Adipose tissue (tissue), 3 donors: Measurements from ENCODE around the gene NKTR. TPM values are rescaled to one million over a fixed set of nuclear protein-coding genes. Genes with fewer than 3 reads are reported as not detected.
"Not testable (repeated sequence)": the region's sequence is repeated elsewhere in the genome, so short reads cannot be mapped to it uniquely, and the experiment has no call there.

Experiments
- H3K27ac ChIP-seq: one replicate; pipeline ENCODE4 v1.5.1; 2013; ENCODE audit warnings: low read depth, low read length
- WGBS, 3 donors: extraction: QIAGEN DNeasy Blood & Tissue Kit; methylation state at CpG; one replicate each; pipeline ENCODE4 v1.1.7; 2013; 5-methylcytosine and 5-hydroxymethylcytosine counted together
- polyA plus RNA-seq, 3 donors: library from polyadenylated mRNA; stranded (reverse); fragments of 200-250 nt; gene quantifications; one replicate each; pipeline ENCODE4 v1.2.3, GENCODE V29; 2013
- donor health status: healthy with polysubstance abuse.
- donor health status: Bipolar disorder and iron deficiency.
- donor health status: healthy.

NKTR gene
- polyA plus RNA-seq, result 10 to 100 TPM; 15.3 to 27.9 (median 20.2) TPM

DNA sequence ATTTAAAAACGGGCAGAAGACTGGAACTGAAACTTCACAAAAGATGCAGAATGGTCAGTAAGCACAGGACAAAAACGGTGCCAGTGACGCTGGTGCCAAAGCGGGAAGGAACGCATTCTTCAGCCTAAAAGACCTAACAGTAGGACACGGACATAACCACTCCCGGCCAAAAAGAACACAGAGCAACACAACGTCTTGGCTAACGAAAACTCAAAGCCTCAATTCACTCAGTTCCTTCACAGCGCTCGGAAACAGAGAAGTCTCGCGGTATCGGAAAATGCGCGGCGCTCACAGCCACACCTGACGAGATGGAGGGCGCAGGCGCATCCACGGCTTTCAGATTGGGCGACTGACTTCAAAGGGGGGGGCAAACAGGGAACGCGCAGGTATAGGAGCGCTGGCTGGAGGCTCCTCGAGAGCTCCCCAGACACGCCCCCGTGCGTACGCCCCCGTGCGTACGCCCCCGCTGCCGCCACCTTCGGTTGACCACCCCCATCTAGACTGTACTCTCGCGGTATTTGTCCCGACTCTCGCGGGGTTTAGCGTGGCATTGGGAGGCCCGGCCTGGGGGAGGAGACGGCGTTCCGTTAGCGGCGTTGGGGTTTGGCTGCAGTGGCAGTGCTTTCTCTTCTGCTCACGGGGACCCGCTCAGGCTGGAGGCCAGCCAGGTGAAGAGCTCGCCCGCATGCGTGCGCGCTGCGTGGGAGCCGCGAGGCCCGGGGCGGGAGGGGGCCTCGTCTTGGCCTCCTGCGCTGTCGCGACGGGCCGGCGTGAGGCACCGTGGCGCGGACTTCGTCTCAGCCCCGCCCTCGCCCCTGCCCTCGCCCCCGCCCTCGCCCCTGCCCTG is at the start of gene NKTR:
Gene NKTR (plus strand): TSS at position 576 of the 847 bp plus-strand sequence. CDS start 321 bp downstream, outside the sequence.
- H3K27ac ChIP-seq, result peak within 1 kb of the TSS; percentile 84
- WGBS, 3 donors, result 0 to 1% (median 0%) methylated on average over 60 to 76 of the region's 76 CpGs

DNA sequence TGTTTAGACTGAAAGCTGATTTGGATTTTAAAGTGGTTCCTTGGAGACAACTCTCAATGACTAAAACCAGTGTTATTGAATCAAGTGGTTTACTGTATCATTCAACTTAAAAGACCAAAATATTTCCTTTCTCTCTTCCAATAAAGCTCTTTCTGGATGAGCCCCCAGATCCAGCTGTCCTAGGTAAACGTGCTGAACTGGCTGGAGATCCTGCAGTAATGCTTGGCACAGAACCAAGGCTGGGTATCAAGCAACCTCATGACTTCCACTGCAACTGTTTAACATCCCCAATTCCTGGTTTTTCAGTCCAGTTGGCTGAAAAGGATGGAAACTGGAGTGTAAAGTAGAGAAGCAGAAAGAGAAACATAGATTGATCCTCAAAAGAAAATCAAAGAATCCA is 47.7 kb upstream of the NKTR start:
- no peak overlapping the region for H3K27ac ChIP-seq
- 16 to 40% (median 39%) methylated on average over 1 of the region's 1 CpG for WGBS, 3 donors

DNA sequence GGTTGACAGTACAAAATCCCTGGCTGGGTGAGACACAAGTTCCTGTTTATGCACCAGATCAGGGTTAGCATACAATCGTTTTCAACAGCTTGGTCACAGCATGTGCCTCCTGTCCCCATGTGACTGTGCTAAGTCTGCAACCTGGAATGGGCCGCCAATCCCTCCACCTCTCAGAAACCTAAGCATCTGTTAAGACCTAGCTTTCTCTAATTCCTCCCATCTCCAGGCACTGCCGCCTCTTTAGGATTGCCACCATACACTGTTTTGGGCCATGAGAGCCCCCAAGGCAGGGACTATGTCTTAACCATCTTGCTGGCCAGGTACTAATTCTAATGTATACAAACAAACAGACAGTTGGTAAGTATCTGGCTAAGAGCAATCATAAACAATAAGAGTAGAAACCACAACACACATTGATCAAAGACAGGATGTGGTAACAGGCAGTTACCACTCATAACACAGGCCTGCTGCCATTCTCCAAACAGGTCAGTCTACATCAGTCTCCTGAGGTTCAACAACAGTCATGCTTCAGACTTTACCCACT is 44.3 kb upstream of the NKTR start:
- WGBS, 3 donors, result 70 to 73% (median 70%) methylated on average over 3 of the region's 3 CpGs
- no peak overlapping the region for H3K27ac ChIP-seq

DNA sequence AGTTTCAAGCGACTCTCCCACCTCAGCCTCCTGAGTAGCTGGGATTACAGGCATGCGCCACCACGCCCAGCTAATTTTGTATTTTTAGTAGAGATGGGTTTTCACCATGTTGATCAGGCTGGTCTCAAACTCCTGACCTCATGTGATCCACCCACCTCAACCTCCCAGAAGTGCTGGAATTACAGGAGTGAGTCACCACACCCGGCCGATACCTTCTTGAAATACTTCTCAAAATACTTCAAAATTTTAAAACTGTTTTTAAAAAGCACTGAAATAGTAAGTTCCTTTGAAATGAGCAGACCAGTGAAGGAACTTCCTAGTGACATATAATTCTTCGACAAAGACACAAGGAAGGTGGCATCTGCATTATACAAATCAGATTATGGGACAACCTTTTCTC is 43.7 kb upstream of the NKTR start:
- WGBS, 3 donors, result 95 to 97% (median 96%) methylated on average over 6 of the region's 6 CpGs
- H3K27ac ChIP-seq, result not testable (repeated sequence)

DNA sequence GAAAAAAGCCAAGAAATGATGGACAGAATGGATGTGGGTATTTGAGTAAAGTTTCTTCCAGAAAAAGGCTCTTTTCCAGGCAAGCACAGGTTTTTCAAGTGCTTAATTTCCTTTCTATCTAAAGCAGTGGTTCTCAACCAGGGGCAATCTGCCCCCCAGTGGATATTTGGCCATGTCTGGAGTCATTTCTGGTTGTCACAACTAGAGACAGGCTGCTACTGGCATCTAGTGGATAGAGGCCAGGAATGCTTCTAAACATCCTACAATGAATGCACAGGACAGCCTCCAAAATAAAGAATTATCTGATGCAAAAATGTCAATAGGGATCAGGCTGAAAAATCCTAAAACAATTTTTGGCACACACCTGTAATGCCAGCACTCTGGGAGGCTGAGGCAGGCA is 42.6 kb upstream of the NKTR start:
- H3K27ac ChIP-seq, result no peak overlapping the region

DNA sequence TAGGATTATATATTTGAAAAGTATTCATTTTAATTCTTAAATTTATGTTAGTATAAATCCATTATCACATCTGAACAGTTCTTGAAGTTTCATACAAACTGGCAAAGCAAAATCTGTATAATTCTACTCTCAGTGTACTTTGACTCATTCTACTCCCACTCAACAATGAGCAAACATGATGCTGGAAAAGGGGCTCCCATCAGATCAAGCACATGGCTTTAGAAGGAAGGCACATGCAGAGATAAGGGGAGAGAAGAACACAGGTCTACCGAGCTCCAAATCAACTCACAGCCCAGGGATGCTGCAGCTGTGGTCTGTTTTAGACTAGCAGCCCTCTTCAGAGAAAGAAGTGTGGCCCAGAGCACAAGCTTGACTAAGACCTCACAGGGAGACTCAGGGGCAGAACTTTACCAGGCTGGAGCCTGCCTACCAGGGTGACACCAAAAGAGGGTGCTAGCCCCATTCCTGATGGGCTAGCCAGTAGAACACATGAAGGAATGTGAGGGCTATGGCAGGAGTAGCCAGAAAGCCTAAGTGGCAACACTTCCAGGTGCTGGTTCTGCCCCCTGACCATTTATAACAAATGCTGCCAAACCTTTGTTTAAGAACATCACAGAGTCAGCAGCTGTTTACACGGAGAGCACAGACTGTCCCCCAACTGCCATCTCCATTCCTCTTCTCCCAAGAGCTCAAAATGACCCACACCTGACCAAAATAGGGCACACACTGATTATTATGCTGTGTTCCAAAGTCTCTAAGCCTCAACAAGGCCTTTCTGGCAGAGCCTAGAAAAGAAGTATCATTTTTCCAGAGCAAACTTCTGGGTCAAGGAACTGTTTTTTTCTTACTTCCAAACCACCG is 38.2 kb upstream of the NKTR start:
- WGBS, 3 donors, result 65 to 81% (median 73%) methylated on average over 3 of the region's 3 CpGs
- no peak overlapping the region for H3K27ac ChIP-seq

DNA sequence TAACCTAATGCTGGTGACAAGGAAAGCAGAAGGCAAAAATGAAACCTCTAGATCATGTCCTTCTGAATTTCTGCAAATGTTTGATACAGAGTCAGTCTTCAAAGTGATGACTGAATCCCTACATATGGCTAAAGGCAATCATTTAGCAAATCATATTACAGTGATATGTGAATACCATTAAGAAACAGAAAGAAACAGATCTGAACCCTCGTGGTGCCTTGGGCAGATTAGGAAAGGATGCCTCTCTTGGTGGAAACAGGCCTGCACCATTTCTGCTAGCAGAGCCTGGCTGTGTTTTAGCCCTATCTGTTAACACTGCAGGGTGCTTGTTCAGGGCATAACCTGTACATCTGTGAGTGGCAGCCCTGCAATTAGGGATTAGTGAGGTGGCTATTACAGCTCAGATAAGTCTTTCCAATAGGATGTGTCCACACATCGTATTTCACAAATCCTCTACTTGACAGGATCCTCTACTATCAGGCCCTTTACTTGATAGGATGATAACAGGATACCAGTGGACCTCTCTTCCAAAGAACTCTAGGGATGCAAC is 30.8 kb upstream of the NKTR start:
- WGBS, 3 donors, result 54 to 88% (median 74%) methylated on average over 2 of the region's 2 CpGs
- no peak overlapping the region for H3K27ac ChIP-seq

DNA sequence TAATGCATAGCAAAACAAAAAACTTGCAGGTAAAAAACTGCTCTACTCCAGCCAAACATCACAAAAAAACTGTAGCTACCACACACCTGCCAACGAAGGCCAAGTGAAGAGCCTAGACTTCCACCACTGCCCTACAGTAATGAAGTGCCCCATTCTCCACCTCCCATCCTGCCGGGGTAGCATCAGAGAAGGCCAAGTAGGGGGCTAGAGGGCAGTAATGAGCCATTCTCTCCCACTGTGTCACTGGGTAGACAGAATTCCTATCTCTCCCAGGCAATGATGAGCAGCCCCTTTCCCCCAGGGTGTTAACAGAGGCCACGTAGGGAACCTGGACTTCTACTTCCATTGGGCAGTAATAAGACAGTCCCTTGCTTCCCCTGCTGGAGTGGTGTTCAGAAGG is 28.2 kb upstream of the NKTR start:
- WGBS, 3 donors, result 49 to 67% (median 61%) methylated on average over 3 of the region's 3 CpGs
- no peak overlapping the region for H3K27ac ChIP-seq

DNA sequence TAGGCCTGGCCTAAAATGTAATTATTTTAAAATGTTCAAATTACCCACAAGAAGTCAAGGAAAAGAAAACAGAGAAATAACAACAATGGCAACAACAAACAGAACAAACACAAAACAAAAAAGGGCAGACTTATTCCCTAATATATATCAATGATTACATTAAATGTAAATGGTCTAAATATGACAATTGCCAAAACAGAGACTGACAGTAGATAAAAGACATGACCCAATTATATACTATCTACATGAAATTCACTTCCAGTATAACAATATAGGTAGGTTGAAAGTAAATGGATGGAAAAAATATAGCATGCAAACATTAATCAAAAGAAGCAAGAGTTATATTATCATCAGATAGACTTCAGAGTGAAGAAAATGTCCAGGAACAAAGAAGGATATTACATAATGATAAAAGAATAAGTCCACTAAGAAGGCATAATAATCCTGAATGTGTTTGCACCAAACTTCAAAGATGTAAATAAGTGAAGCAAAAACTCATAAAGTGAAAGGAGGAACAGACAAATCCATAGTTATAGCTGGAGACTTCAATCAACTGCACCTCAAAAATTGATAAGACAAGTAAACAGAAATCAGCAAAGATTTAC is 25.2 kb upstream of the NKTR start:
- no peak overlapping the region for H3K27ac ChIP-seq

DNA sequence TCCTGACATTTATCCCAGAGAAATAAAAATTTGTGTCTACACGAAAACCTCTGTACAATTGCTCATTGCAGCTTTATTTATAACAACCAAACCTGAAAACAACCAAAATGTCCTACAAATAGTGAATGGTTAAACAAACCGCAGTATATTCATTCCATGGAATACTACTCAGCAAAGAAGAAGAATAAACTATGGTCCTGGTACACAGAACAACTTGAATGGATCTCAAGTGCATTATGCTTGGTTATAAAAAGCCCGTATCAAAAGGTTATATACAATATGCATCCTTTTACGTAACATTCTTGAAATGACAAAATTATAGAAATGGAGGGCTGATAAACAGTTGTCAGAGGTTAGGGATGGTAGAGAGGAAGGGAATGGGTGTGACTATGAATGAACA is 22.4 kb upstream of the NKTR start:
- 97 to 98% (median 98%) methylated on average over 4 of the region's 4 CpGs for WGBS, 3 donors
- H3K27ac ChIP-seq, result no peak overlapping the region

DNA sequence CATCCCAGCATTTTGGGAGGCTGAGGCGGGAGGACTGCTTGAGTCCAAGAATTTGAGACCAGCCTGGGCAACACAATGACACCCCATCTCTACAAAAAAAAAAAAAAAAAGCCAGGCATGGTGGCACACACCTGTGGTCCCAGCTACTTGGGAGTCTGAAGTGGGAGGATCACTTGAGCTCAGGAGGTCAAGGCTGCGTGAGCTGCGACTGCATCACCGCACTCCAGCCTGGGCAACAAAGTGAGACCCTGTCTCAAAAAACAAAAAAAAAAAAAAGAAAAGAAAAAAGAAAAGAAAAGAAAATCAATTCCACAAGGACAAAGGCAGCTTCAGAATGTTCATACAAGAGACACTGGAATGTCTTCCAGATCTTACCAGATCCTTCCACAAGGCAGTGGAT is 21.1 kb upstream of the NKTR start:
- H3K27ac ChIP-seq, result not testable (repeated sequence)
- WGBS, 3 donors, result 97 to 100% (median 98%) methylated on average over 4 of the region's 4 CpGs

DNA sequence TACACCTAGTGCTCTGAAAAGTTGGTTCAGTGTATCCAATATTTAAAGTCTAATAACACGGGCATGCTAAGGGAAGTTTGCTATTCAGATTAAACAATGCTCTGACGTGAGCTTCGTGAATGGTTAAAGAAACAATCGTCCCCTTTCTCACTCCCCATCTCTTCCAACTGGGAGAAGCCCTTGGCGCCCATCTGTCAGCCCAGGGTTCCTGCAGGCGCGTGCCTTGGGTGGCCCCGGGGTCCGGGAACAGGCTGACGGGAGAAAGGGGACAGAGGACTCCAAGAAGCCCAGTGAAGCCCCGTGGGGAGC is 19.1 kb upstream of the NKTR start:
- no peak overlapping the region for H3K27ac ChIP-seq
- 0 to 1% (median 1%) methylated on average over 11 of the region's 11 CpGs for WGBS, 3 donors

DNA sequence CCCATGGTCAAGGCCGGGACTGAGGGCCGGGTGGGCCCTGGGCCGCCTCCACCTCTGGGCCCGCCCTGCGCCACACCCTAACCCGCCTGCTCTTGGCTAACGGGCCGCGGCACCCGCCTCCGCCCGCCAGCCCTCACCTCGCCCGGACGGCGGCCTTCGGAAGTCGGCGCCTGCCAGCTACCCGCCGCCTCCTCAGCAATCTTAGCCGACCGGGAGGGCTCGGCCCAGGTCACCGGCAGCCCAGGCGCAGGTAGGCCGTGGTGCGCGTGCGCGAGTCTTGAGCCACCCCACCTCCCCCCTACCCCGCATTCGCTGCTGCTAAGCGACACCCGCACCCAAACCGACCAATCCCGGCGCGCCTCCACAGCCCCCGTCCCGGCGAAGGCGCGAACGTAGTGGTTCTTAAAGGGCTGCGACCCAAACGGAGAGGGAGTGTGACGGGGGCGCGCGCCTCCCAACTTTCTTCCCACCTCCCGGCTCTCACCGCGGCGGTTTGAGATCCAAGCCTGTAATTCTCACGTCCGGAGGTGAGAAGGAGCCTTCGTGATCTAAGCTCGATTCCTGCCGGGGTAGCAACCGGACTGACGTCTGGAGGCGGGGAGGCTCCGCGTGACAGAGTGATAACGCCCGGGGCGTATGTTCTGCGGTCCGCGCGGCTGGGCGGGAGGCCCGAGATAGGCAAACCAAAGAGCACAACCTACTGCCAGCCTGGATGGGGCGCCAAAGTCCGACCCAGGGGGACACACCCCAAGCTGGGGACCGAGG is 18.6 kb upstream of the NKTR start, which contains the start of gene SEC22C:
Gene SEC22C (minus strand): TSS at position 259 of the 765 bp plus-strand sequence. CDS start 12,921 bp downstream, outside the sequence.
- H3K27ac ChIP-seq, result peak within 1 kb of the TSS; percentile 48
- 0% methylated on average over 67 to 77 of the region's 77 CpGs for WGBS, 3 donors

DNA sequence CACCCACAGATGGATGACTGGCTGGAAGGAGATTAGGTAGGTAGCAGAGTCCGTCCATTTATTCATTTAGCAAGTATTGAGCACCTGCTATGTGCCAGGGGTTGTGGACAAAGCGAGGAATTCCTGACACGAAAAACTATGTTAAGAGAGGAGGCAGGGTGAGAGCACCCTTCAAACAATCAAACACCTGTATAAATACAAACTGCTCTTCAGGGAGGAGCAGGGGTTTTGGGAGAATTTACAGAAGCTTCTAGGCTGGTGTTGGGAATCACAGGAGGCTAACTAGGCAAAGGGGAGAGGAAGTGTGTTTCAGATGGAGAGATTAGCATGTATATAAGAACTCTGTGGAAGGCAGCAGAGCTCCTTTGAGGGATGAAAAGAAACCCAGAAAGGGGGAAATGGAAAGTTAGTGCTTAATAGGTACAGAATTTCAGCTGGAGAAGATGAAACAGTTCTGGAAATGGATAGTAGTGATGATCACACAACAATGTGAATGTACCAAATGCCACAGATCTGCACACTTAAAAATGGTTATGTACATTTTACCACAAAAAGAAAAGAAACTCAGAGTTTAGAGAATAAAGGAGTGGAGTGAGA is 17.9 kb upstream of the NKTR start:
- H3K27ac ChIP-seq, result no peak overlapping the region
- 1 to 5% (median 3%) methylated on average over 3 of the region's 3 CpGs for WGBS, 3 donors

DNA sequence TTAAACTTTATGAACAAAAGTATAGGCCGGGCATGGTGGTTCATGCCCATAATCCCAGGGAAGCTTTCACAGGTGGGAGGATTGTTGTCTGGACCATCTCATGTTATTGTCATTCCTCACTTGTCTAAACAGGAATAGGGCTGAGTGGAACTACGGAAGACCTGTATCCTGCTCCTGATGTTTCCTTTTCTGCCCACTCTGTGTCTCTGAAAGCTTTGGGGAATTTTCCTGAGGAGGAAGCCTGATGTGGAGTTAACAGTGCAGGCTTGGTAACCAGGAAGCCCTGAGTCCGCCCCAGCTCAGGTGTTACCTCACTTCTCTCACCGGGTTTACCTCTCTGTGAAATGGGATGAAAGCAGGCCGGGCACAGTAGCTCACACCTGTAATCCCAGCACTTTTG is 11.9 kb upstream of the NKTR start:
- WGBS, 3 donors, result 76 to 83% (median 83%) methylated on average over 5 of the region's 5 CpGs
- H3K27ac ChIP-seq, result no peak overlapping the region

DNA sequence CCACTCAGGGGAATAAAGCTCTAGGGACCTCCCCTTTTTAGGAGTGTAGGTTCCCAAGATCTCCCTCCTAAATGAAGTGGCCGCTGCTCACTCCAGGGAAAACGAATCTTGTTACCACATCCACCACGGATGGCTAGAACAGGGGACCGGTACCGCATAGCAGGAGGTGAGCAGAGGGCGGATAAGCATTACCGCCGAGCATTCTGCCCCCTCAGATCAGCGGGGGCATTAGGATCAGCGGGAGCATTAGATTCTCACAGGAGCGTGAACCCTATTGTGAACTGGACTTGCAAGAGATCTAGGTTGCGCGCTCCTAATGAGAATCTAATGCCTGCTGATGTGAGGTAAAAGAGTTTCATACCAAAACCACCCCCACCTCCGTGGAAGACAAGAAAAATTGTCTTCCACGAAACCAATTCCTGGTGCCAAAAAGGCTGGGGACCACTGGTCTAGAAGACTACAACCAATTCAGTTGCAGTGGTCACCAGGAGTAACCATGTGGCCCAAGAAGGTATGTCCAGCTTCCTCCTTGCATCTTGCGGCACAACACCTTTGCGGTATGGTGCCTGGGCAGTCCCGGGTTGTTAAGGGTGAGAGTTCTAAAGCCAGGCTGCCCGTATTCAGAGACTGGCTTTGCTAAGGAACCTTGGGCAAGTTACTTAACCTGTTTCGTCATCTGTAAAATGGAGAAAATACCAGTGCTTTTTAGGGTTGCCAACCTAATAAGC is 10.9 kb upstream of the NKTR start:
- no peak overlapping the region for H3K27ac ChIP-seq
- WGBS, 3 donors, result 90 to 93% (median 91%) methylated on average over 20 of the region's 20 CpGs
